Measurements from ENCODE around the gene ATP2C2.
A peak's percentile ranks its signal among the peaks of the same experiment; 100 is the strongest.

The ATP2C2 gene

GRCh38 chr16:84498859-84499620, 130.7 kb downstream of the ATP2C2 start:
- no peak for DNase-seq (ENCODE audit: low read depth)

GRCh38 chr16:84499638-84500037, 131.3 kb downstream of the ATP2C2 start:
- DNase-seq (ENCODE audit: low read depth) = no peak

DNA sequence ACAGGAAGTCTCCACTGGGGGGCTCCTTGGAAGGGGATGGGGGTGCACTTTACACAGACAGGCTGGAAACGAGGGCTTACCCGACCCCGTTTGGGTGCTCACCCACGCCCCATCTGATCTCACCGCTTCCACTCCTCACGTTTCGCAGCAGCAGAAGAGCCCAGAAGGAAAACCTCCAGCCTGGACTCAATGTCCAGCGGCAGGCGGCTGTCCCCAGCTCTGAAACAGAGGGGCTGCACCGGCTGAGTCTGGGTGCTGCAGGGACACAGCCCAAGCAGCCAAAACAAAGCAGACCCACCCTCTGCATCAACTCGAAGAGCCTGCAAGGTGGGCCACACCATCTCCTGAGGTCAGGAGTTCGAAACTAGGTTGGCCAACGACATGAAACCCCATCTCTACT, 132.2 kb downstream of the ATP2C2 start:
- DNase-seq (ENCODE audit: low read depth) = no peak

DNA sequence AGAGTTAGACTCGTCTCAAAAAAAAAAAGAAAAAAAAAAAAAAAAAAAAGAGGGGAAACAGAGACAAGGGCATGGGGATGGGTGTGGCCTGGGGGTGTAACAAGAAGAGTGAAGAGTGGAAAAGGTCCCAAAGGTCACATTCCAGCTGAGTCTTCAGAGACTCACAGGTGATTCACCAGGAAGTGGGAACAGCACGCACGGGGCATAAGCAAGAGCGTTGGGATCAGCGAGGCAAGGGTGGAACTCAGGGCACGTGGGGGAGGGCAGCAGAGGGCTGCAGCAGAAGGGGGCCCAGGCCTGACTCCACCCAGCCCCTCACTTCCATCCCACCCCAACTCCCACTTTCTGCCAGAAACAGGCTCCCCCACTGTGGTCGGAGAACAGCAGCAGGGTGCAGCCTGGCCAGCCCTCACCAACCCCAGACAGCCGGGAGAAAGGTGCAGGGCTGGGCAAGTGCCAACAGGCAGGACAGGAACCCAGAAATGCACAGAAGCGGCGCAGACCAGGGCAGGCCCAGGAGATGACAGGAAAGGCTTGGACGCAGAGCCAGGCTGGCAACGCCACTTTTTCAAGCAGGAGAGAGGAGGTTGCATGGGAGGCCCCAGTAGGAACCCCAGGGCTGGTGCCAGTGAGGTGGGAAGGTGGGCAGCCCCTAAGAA, 132.9 kb downstream of the ATP2C2 start:
- no peak for DNase-seq (ENCODE audit: low read depth)

GRCh38 chr16:84502075-84502474, 133.7 kb downstream of the ATP2C2 start:
- no peak for DNase-seq (ENCODE audit: low read depth)

DNA sequence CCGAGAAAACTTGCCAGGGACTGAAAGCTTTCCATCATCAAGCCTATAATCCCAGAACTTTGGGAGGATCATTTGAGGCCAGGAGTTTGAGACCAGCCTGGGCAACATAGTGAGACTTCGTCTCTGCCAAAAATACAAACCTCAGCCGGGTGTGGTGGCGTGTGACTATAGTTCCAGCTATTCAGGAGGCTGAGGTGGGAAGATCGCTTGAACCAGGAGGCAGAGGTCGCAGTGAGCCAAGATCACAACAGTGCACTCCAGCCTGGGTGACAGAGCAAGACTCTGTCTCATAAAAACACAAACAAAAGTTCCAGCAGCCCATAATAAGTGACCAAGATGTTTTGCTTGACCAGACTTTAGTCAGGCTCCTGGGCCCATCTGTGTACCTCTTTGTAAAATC, 134.2 kb downstream of the ATP2C2 start:
- no peak for DNase-seq (ENCODE audit: low read depth)

DNA sequence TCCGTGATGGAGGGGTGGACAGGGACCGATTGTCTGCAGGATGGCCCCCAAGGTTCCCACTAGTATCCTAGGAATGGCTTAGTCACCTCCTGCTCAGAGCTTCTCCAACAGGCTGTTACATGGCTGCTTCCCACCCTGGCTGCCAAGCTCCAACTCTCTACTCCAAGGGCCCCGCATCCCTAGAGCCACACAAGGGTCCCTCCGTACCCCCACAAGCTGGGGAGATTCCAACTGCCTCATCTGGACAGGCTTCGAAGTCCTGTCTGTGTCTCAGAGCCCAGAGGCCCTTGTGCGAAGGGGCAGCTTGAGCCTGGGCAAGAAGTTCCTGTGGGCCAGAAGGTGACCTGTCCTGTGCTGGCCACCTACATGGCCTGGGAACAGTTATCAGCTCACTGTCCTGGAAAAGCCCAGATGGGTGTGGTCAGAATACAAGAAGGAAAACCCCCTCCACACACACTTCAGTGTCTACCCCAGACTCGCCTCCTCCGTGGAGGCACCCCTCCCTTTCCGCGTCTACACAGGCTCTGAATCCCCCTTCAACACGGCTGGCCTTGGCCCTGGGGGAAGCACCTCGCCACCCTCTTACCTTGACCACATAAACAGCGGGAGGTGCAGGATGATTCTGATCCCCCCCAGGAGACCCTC, 135.5 kb downstream of the ATP2C2 start:
- DNase-seq (ENCODE audit: low read depth) = no peak

DNA sequence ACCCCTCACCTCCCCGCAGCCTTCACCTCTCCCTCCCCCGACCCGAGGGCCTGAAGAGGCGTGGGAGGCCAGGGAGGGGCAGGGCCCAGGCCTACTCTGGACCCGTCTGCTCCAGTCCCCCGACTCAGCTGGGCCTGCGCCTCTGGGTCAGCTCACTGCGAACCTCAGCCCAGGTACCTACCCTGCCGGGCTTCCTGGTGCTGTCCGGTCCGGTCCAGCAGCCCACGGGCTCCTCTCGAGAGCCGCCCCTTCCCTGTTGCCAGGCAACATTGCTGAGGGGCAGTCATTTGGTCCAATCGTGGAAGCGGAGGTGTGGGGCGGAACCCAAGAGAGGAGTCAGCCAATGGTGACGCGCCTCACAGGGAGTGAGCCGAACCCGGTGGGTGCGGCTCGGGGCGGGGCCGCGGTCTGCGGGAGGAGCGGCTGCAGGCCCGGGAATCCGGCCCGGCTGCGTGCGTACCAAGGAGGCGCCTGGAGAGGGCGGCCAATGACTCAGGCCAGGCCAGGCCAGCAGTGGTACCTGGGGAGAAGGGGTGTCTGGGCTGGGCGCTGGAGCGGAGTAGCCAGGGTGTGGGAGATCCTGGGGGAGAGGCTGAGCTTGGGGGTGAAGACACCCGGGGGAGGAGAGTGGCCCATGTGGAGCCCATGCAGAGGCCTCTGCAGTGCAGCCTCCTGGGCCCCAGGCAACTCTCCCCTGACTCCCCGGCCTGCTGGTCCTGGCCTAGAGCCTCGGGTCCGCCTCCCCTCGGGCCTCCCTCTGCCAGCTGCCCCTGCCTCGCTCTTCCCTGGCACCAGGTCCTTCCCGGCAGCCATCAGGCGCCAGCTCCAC, 136.3 kb downstream of the ATP2C2 start, which contains the start of gene MEAK7:
MEAK7 (minus strand) TSS at position 240 of the 829 bp plus-strand sequence. CDS start 6,573 bp downstream, outside the sequence.
- DNase-seq (ENCODE audit: low read depth) = peak; percentile 93

DNA sequence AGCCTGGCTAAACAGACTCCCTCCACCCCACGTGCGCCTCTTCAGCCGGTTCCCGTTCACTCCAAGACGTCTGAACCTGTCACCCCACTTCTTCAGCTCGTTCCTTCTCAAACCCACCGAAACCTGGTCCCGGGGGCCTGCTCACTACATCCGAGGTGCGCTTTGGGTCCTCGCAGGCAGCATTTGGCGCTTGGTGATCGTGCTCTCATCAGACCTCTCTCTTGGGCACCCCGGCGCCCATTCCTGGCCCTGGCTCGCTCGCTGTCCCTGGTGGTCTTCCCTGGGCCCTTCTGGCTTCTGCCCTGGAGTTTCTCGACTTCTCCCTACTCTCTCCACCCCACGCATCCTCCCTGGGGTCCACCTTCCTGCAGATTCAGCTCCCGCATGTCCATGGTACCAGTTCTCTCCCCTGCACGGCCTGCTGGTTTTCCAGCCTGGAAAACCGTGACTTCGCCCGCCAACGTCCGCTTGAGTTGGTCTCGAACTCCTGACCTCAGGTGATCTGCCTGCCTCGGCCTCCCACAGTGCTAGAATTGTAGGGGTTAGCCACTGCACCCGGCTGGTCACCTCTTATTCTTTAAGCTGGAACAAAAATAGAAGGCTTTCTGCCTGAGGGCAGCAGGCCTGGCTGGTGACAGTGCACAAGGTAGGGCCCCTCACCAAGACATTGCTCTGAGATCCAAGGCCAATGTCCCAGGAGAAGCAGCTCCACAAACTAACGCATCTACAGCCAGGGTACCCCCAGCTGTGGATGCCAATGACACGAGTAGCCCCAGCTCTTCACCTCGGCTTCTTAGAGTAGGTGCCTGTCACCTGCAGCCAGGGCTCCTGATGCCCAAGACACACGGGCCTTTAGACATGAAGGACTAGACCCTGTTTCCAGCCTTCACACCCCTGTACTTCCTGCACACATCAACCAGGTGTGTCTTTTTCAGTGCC, 137.2 kb downstream of the ATP2C2 start:
- no peak for DNase-seq (ENCODE audit: low read depth)

DNA sequence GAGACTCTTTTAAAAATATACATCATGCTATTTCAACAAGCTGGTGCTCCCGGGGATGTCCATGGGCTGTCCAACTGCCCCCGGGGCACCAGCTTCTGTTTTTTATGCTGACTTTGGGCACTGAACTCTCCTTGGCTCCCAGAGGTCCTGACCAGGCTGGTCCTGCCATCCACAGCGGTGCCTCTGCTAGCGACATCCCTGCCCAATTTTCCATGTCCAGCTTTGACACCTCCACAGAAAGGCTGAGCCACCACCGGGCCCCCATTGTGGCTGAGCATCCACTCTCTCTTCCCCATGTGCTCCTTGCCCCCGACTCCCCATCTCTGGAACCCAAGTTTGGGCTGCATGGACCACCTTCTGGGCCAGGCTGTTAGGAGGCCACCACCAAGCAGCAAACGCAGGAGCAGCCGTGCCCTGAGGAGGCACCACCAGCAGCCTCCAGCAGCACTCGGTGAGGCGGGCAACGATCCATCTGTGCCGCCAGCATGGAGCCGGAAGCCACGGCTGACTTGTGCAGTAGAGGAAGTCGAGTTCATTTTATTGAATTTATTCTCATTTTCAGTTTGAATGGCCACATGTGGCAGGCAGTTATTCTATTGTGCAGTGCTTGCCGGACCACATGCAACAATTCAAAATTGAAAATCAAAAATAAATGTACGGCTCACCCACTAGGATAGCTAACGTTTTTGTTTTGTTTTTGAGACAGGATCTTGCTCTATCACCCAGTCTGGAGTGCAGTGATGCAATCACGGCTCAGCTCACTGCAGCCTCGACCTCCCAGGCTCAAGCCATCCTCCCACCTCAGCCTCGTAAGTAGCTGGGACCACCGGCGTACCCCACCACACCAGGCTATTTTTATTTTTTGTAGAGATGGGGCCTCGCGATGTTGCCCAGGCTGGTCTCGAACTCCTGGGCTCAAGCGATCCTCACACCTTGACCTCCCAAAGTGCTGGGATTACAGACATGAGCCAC, 139.0 kb downstream of the ATP2C2 start:
- no peak for DNase-seq (ENCODE audit: low read depth)

DNA sequence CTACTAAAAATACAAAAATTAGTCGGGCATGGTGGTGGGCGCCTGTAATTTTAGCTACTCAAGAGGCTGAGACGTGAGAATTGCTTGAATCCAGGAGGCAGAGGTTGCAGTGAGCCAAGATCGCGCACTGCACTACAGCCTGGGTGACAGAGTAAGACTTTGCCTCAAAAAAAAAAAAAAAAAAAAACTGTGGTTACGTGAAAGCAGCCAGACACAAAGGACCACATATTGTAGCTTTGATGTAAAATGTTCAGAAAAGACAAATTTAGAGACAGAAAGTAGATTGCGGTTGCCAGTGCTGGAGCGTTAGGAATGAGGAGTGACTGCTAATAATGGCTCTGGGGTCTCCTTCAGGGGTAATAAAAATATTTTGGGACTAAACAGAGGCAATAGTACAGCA, 140.2 kb downstream of the ATP2C2 start:
- no peak for DNase-seq (ENCODE audit: low read depth)

GRCh38 chr16:84509032-84509950, 141.0 kb downstream of the ATP2C2 start:
- DNase-seq (ENCODE audit: low read depth) = no peak

- peak; percentile 63 for DNase-seq (ENCODE audit: low read depth)
Observed at GRCh38 chr16:84511180-84511800, 143.0 kb downstream of the ATP2C2 start.

DNA sequence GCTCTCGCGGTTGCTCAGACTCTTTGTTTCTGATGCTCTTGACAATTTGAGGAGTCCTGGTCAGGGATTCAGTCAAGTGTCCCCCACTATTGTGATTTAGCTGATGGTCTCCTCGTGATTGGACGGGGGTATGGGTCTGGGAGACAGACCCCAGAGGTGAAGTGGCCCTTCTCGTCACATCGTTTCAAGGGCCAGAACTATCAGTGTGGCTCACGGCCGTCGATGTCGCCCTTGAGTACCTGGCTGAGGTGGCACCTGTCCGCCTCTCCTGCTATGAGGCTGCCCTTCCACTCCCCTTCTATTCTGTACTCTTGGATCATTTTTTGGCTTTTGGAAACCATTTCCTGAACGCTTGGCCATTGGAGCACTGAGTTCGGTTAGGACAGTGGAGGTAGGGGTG, 143.5 kb downstream of the ATP2C2 start:
- DNase-seq (ENCODE audit: low read depth) = no peak

DNA sequence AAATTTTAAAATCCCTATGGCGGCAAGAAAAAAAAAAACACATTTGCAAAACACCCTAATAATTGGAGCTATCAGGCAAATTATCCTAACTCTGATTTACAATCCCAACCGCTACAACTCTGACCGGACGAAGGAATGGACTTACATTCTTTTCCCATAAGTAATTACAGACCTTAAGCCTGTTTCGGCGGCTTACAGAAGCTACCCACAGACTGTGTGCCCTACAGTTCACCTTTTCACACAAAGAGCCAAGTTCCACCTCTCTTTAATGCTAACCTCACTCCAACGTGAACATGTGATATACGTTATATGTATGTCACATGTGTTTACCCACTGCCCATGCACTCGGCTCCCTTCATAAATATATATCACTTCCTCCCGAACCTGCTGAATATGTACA, 144.8 kb downstream of the ATP2C2 start:
- DNase-seq (ENCODE audit: low read depth) = no peak

DNA sequence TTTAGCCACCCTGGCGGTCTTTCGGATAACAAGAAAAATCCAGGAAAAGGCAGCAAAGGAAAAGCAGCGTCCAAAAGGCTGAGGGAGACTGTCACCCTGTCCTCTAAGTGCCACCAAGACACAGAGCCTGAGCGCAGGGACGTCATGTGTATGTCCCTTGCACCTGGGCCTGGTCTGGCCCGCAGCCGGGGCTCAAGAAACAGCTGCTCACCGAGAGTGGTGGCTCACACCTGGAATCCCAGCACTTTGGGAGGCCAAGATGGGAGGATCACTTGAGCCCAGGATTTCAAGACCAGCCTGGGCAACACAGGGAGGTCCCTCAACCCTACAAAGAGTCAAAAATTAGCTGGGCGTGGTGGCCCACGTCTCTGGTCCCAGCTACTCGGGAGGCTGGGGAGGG, 145.3 kb downstream of the ATP2C2 start:
- no peak for DNase-seq (ENCODE audit: low read depth)

All from stimulated activated CD8-positive, alpha-beta memory T cell treated with anti-CD3 and anti-CD28 coated beads, Interleukin-12 subunit alpha, Interleukin-12 subunit beta, amount 100 ng/mL, for 4 hours (primary cell).